ENCODE results near the gene ANKRD18B.
"Not testable (repeated sequence)": the region's sequence is repeated elsewhere in the genome, so short reads cannot be mapped to it uniquely, and the experiment has no call there.

GRCh38 chr9:33545715-33546114 lies 21.7 kb downstream of the ANKRD18B start:
- not testable (repeated sequence) for TF ChIP-seq CTCF (IDR thresholded peaks at IDR 0.05; ENCODE audit: borderline replicate concordance, extremely low read depth, low read length, poor library complexity, severe bottlenecking); EZH2 (IDR thresholded peaks at IDR 0.05; ENCODE audit: borderline replicate concordance, low read depth, low read length, severe bottlenecking)
